HG02973 (cell line): ENCODE results near the gene BMP7.
"Not testable (repeated sequence)": the region's sequence is repeated elsewhere in the genome, so short reads cannot be mapped to it uniquely, and the experiment has no call there.

Source experiments
- ATAC-seq: cut with Tn5 transposase; IDR thresholded peaks from one replicate; pipeline ENCODE4 v1.9.1; 2021; ENCODE audit warnings: moderate library complexity; ENCODE audit not compliant: unreplicated experiment

BMP7 gene

GRCh38 chr20:57252559-57253162, 13.8 kb downstream of the BMP7 start:
- ATAC-seq = no peak

GRCh38 chr20:57251949-57252348, 14.5 kb downstream of the BMP7 start:
- ATAC-seq = no peak

GRCh38 chr20:57251344-57251743, 15.1 kb downstream of the BMP7 start:
- ATAC-seq = no peak

GRCh38 chr20:57250607-57251343, 15.7 kb downstream of the BMP7 start:
- no peak for ATAC-seq

GRCh38 chr20:57249772-57250171, 16.7 kb downstream of the BMP7 start:
- no peak for ATAC-seq

- no peak for ATAC-seq
Observed at GRCh38 chr20:57249073-57249472, 17.4 kb downstream of the BMP7 start.

GRCh38 chr20:57248132-57248797, 18.2 kb downstream of the BMP7 start:
- no peak for ATAC-seq

- no peak for ATAC-seq
Observed at GRCh38 chr20:57247292-57247965, 19.0 kb downstream of the BMP7 start.

GRCh38 chr20:57245997-57246396, 20.4 kb downstream of the BMP7 start:
- ATAC-seq = no peak

- no peak for ATAC-seq
Observed at GRCh38 chr20:57244627-57245214, 21.7 kb downstream of the BMP7 start.

GRCh38 chr20:57244221-57244585, 22.2 kb downstream of the BMP7 start:
- no peak for ATAC-seq

- ATAC-seq = no peak
Observed at GRCh38 chr20:57243480-57244220, 22.8 kb downstream of the BMP7 start.

GRCh38 chr20:57242414-57242813, 24.0 kb downstream of the BMP7 start:
- ATAC-seq = no peak

- ATAC-seq = no peak
Observed at GRCh38 chr20:57241363-57241991, 25.0 kb downstream of the BMP7 start.

GRCh38 chr20:57240581-57241362, 25.7 kb downstream of the BMP7 start:
- no peak for ATAC-seq

- ATAC-seq = not testable (repeated sequence)
Observed at GRCh38 chr20:57239725-57240124, 26.7 kb downstream of the BMP7 start.

- ATAC-seq = not testable (repeated sequence)
Observed at GRCh38 chr20:57239324-57239723, 27.1 kb downstream of the BMP7 start.

- ATAC-seq = no peak
Observed at GRCh38 chr20:57238089-57238488, 28.4 kb downstream of the BMP7 start.

GRCh38 chr20:57237585-57237953, 28.9 kb downstream of the BMP7 start:
- ATAC-seq = no peak
